ENCODE data around the gene BEND5. TPM values are rescaled to one million over a fixed set of nuclear protein-coding genes. Genes with fewer than 3 reads are reported as not detected.

The BEND5 gene
- total RNA-seq, 4 donors from 2014 or later = 1.5 to 1.9 TPM; not detected in 2

DNA sequence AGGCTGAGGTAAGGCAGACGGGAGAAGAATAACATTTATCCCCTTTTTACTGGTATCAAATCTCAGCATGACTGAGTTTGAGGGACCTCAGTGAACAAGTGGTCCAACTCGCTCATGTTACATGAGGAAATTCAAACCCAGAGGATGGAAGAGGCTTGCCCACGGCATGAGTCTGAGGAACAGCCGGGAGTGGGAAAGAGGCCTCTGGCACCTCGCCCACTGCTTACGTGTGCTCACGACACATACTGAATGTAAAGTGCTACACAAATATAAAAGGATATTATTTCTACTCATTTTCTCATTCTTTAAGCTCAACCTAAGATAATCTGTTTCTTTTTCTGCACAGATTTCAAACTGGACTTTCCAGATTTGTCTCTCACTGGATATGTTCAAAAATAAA lies 14.7 kb downstream of the BEND5 start:
- Histone ChIP-seq H3K9me3 (no peaks in the 10 kb centered on the region), H3K27ac (no peak overlapping the region), H3K4me3 (no peak overlapping the region), H3K27me3 (no peaks in the 10 kb centered on the region), H3K36me3 (peaks cover 0 to 8% (median 0%) of the 10 kb centered on the region in 4 donors), H3K4me1 (peaks cover 0 to 3% (median 0%) of the 10 kb centered on the region in 4 donors)
- no peak for TF ChIP-seq POLR2AphosphoS5 (IDR thresholded peaks at IDR 0.05)
- no peak for TF ChIP-seq POLR2A (IDR thresholded peaks at IDR 0.05)
- no peak for TF ChIP-seq EP300 (IDR thresholded peaks at IDR 0.05; ENCODE audit: low read depth)
- no peak for TF ChIP-seq CTCF (IDR thresholded peaks at IDR 0.05)
- in situ Hi-C loops (cut with MboI; ENCODE audit: low pct_ligation_motif_present in 1 of 4, low pct_unique_long_range_greater_than_20kb in 1 of 4, low sequenced_read_pairs in 3 of 4) (no loop called here), intact Hi-C loops (cut with DNase I; ENCODE audit: low total_unique reads) (no loop called here)
- WGBS, 2 donors (ENCODE audit: low coverage in 1 of 2) = 90 to 97% methylated on average over 6 to 7 of the region's 7 CpGs
- no peak for DNase-seq

GRCh38 chr1:48761411-48761810 lies 15.3 kb downstream of the BEND5 start:
- H3K4me1 ChIP-seq = peaks cover 0 to 3% (median 0%) of the 10 kb centered on the region in 4 donors
- no peaks in the 10 kb centered on the region for H3K27me3 ChIP-seq
- DNase-seq = no peak
- TF ChIP-seq EP300 (IDR thresholded peaks at IDR 0.05; ENCODE audit: low read depth) (no peak), POLR2A (IDR thresholded peaks at IDR 0.05) (no peak), CTCF (IDR thresholded peaks at IDR 0.05) (no peak), POLR2AphosphoS5 (IDR thresholded peaks at IDR 0.05) (no peak)
- H3K9me3 ChIP-seq = no peaks in the 10 kb centered on the region
- H3K36me3 ChIP-seq = peaks cover 0 to 8% (median 0%) of the 10 kb centered on the region in 4 donors
- H3K27ac ChIP-seq = no peak overlapping the region
- no peak overlapping the region for H3K4me3 ChIP-seq
- intact Hi-C loops (cut with DNase I; ENCODE audit: low total_unique reads) = no loop called here
- in situ Hi-C loops (cut with MboI; ENCODE audit: low pct_ligation_motif_present in 1 of 4, low pct_unique_long_range_greater_than_20kb in 1 of 4, low sequenced_read_pairs in 3 of 4) = no loop called here

GRCh38 chr1:48760857-48761256 lies 15.8 kb downstream of the BEND5 start:
- DNase-seq = no peak
- Histone ChIP-seq H3K27ac (no peak overlapping the region), H3K27me3 (no peaks in the 10 kb centered on the region), H3K36me3 (peaks cover 0 to 8% (median 0%) of the 10 kb centered on the region in 4 donors), H3K9me3 (no peaks in the 10 kb centered on the region), H3K4me1 (peaks cover 0 to 3% (median 0%) of the 10 kb centered on the region in 4 donors), H3K4me3 (no peak overlapping the region)
- intact Hi-C loops (cut with DNase I; ENCODE audit: low total_unique reads) (no loop called here), in situ Hi-C loops (cut with MboI; ENCODE audit: low pct_ligation_motif_present in 1 of 4, low pct_unique_long_range_greater_than_20kb in 1 of 4, low sequenced_read_pairs in 3 of 4) (no loop called here)
- 36 to 81% methylated on average over 2 to 7 of the region's 7 CpGs for WGBS, 2 donors (ENCODE audit: low coverage in 1 of 2)
- TF ChIP-seq POLR2A (IDR thresholded peaks at IDR 0.05) (no peak), EP300 (IDR thresholded peaks at IDR 0.05; ENCODE audit: low read depth) (no peak), CTCF (IDR thresholded peaks at IDR 0.05) (no peak), POLR2AphosphoS5 (IDR thresholded peaks at IDR 0.05) (no peak)

GRCh38 chr1:48758976-48759375 lies 17.7 kb downstream of the BEND5 start:
- WGBS, 2 donors (ENCODE audit: low coverage in 1 of 2) = 90 to 93% methylated on average over 10 to 18 of the region's 18 CpGs
- intact Hi-C loops (cut with DNase I; ENCODE audit: low total_unique reads) = no loop called here
- in situ Hi-C loops (cut with MboI; ENCODE audit: low pct_ligation_motif_present in 1 of 4, low pct_unique_long_range_greater_than_20kb in 1 of 4, low sequenced_read_pairs in 3 of 4) = no loop called here
- Histone ChIP-seq H3K4me1 (peaks cover 0 to 3% (median 0%) of the 10 kb centered on the region in 4 donors), H3K27ac (no peak overlapping the region), H3K27me3 (no peaks in the 10 kb centered on the region), H3K36me3 (peaks cover 0 to 8% (median 0%) of the 10 kb centered on the region in 4 donors), H3K4me3 (no peak overlapping the region), H3K9me3 (no peaks in the 10 kb centered on the region)
- no peak for TF ChIP-seq POLR2AphosphoS5 (IDR thresholded peaks at IDR 0.05)
- TF ChIP-seq EP300 (IDR thresholded peaks at IDR 0.05; ENCODE audit: low read depth) = no peak
- TF ChIP-seq POLR2A (IDR thresholded peaks at IDR 0.05) = no peak
- TF ChIP-seq CTCF (IDR thresholded peaks at IDR 0.05) = no peak
- no peak for DNase-seq

Data from transverse colon (tissue), 4 donors.